ENCODE measurements around the gene UTP15. TPM values are rescaled to one million over a fixed set of nuclear protein-coding genes. Genes with fewer than 3 reads are reported as not detected.

UTP15 gene
- total RNA-seq, 1 experiment from 2014 or later: 27.6 TPM

GRCh38 chr5:73615085-73615484 lies 49.5 kb downstream of the UTP15 start:
- H3K4me3 ChIP-seq (ENCODE audit: low read length): no peak overlapping the region
- H3K9me2 ChIP-seq (replicated peaks; ENCODE audit: low read length): no peaks in the 10 kb centered on the region
- no TSS peak for BruUV-seq (replicated peaks)
- no peak overlapping the region for H3K9ac ChIP-seq (ENCODE audit: low read length)
- no peaks in the 10 kb centered on the region for H3K79me2 ChIP-seq (ENCODE audit: low read length)
- no peaks in the 10 kb centered on the region for H3K36me3 ChIP-seq (ENCODE audit: low read depth, low read length)
- H3K27ac ChIP-seq (ENCODE audit: low read length): peak overlapping the region; percentile 61
- peak; percentile 61 for ATAC-seq
- intact Hi-C loops (cut with micrococcal nuclease): no loop called here
- H3K27me3 ChIP-seq (ENCODE audit: low read length): no peaks in the 10 kb centered on the region
- DNase-seq: peak; percentile 92
- no peaks in the 10 kb centered on the region for H3K9me3 ChIP-seq (ENCODE audit: low read length)
- H2AFZ ChIP-seq (ENCODE audit: low read length): no peak overlapping the region
- peaks cover 45% of the 10 kb centered on the region for H3K4me1 ChIP-seq (ENCODE audit: insufficient read depth, low read length)
- no peaks in the 10 kb centered on the region for H3F3A ChIP-seq (ENCODE audit: low read length, unreplicated experiment)
- ChIA-PET CTCF (no interaction called here), POLR2A (ENCODE audit: unreplicated experiment) (no interaction called here)
- no peaks in the 10 kb centered on the region for H4K20me1 ChIP-seq (ENCODE audit: low read length)
- 0 out of 2 replicates have a peak overlapping the region, but pooled peaks have one; percentile 27 for H3K4me2 ChIP-seq (ENCODE audit: low read length)
- TF ChIP-seq CTCF (conservative IDR thresholded peaks at IDR 0.05; ENCODE audit: low read depth, low read length) (no peak), EZH2 (IDR thresholded peaks at IDR 0.05; ENCODE audit: low read length, unreplicated experiment) (no peak), EZH2phosphoT487 (IDR thresholded peaks at IDR 0.05; ENCODE audit: borderline replicate concordance, low read length) (no peak)

GRCh38 chr5:73615947-73616346 lies 50.4 kb downstream of the UTP15 start:
- POLR2A ChIA-PET (ENCODE audit: unreplicated experiment): no interaction called here
- DNase-seq (no peak), ATAC-seq (no peak)
- CTCF ChIA-PET: no interaction called here
- Histone ChIP-seq H3K9me3 (ENCODE audit: low read length) (no peaks in the 10 kb centered on the region), H3K27ac (ENCODE audit: low read length) (peak overlapping the region; percentile 61; the same call in 1 of the 2 replicates), H3K4me2 (ENCODE audit: low read length) (no peak overlapping the region), H3K4me3 (ENCODE audit: low read length) (no peak overlapping the region), H4K20me1 (ENCODE audit: low read length) (no peaks in the 10 kb centered on the region), H2AFZ (ENCODE audit: low read length) (no peak overlapping the region), H3K36me3 (ENCODE audit: low read depth, low read length) (no peaks in the 10 kb centered on the region), H3K4me1 (ENCODE audit: insufficient read depth, low read length) (peaks cover 51% of the 10 kb centered on the region), H3K9ac (ENCODE audit: low read length) (no peak overlapping the region), H3K79me2 (ENCODE audit: low read length) (no peaks in the 10 kb centered on the region), H3K27me3 (ENCODE audit: low read length) (no peaks in the 10 kb centered on the region), H3K9me2 (replicated peaks; ENCODE audit: low read length) (no peaks in the 10 kb centered on the region), H3F3A (ENCODE audit: low read length, unreplicated experiment) (no peaks in the 10 kb centered on the region)
- TF ChIP-seq EZH2phosphoT487 (IDR thresholded peaks at IDR 0.05; ENCODE audit: borderline replicate concordance, low read length) (no peak), CTCF (conservative IDR thresholded peaks at IDR 0.05; ENCODE audit: low read depth, low read length) (no peak), EZH2 (IDR thresholded peaks at IDR 0.05; ENCODE audit: low read length, unreplicated experiment) (no peak)
- intact Hi-C loops (cut with micrococcal nuclease): no loop called here
- no TSS peak for BruUV-seq (replicated peaks)

- CTCF ChIA-PET: interaction anchor here (0.6 kb wide), 1 partner anchor 170 kb away, joined by 4 read pairs; no protein-coding TSS in a partner anchor
Measured at GRCh38 chr5:73617510-73618279, 52.2 kb downstream of the UTP15 start.

More at GRCh38 chr5:73617510-73618279, 52.2 kb downstream of the UTP15 start:
- Histone ChIP-seq H3K79me2 (ENCODE audit: low read length) (no peaks in the 10 kb centered on the region), H3K9me2 (replicated peaks; ENCODE audit: low read length) (no peaks in the 10 kb centered on the region), H2AFZ (ENCODE audit: low read length) (peak overlapping the region; percentile 87), H3K9ac (ENCODE audit: low read length) (no peak overlapping the region), H3F3A (ENCODE audit: low read length, unreplicated experiment) (no peaks in the 10 kb centered on the region), H3K36me3 (ENCODE audit: low read depth, low read length) (no peaks in the 10 kb centered on the region), H3K4me2 (ENCODE audit: low read length) (peak overlapping the region; percentile 80), H3K27ac (ENCODE audit: low read length) (0 out of 2 replicates have a peak overlapping the region, but pooled peaks have one; percentile 7), H4K20me1 (ENCODE audit: low read length) (no peaks in the 10 kb centered on the region), H3K4me1 (ENCODE audit: insufficient read depth, low read length) (peaks cover 46% of the 10 kb centered on the region), H3K27me3 (ENCODE audit: low read length) (no peaks in the 10 kb centered on the region), H3K4me3 (ENCODE audit: low read length) (peak overlapping the region; percentile 46; the same call in 1 of the 2 replicates), H3K9me3 (ENCODE audit: low read length) (no peaks in the 10 kb centered on the region)
- BruUV-seq (replicated peaks): TSS peak; percentile 69
- ATAC-seq (peak; percentile 55), DNase-seq (peak; percentile 41)
- intact Hi-C loops (cut with micrococcal nuclease): no loop called here
- POLR2A ChIA-PET (ENCODE audit: unreplicated experiment): no interaction called here
- TF ChIP-seq EZH2 (IDR thresholded peaks at IDR 0.05; ENCODE audit: low read length, unreplicated experiment): no peak
- TF ChIP-seq EZH2phosphoT487 (IDR thresholded peaks at IDR 0.05; ENCODE audit: borderline replicate concordance, low read length): no peak
- no peak for TF ChIP-seq CTCF (conservative IDR thresholded peaks at IDR 0.05; ENCODE audit: low read depth, low read length)
